DND-41 (cell line): Measurements from ENCODE around the gene DNAH11.
"Not testable (repeated sequence)": the region's sequence is repeated elsewhere in the genome, so short reads cannot be mapped to it uniquely, and the experiment has no call there.

Source experiments
- ATAC-seq: fragments of 200-7000 bp; cut with Tn5 transposase; 3 replicates; pipeline ENCODE4 v1.9.1; 2021; ENCODE audit warnings: low read depth; ENCODE audit not compliant: insufficient read depth
- DNase-seq: peaks from one replicate; pipeline ENCODE4 v3.0.0-alpha.2; 2020
- H2AFZ ChIP-seq: 2 replicates; pipeline ENCODE4 v1.6.0; 2012; ENCODE audit warnings: low read depth, low read length
- H3K27ac ChIP-seq: 2 replicates; pipeline ENCODE4 v1.5.1; 2012; ENCODE audit warnings: low read length, inconsistent platforms
- H3K27me3 ChIP-seq: fragments of 200-600 bp; sonication (generic); 2 replicates; pipeline ENCODE4 v1.6.0; 2012; ENCODE audit warnings: low read length, mild to moderate bottlenecking, inconsistent platforms; ENCODE audit not compliant: insufficient read depth, poor library complexity
- H3K36me3 ChIP-seq: 2 replicates; pipeline ENCODE4 v1.5.1; 2012; ENCODE audit warnings: low read length, inconsistent platforms; ENCODE audit not compliant: insufficient read depth
- H3K4me1 ChIP-seq: 2 replicates; pipeline ENCODE4 v1.5.1; 2012; ENCODE audit warnings: mild to moderate bottlenecking, low read length; ENCODE audit not compliant: insufficient read depth
- H3K4me2 ChIP-seq: 2 replicates; pipeline ENCODE4 v1.6.0; 2012; ENCODE audit warnings: mild to moderate bottlenecking, moderate library complexity, low read length, inconsistent platforms; ENCODE audit not compliant: insufficient read depth
- H3K4me3 ChIP-seq, 2 experiments: fragments of 200-600 bp in 1 of 2; shearing (Covaris generic) in 1 of 2; 2 replicates each; pipeline ENCODE4 v1.5.1; 2012 to 2016; ENCODE audit warnings: inconsistent platforms in 2 of 2, low read length in 2 of 2, mild to moderate bottlenecking in 2 of 2, low read depth in 1 of 2, moderate library complexity in 1 of 2
- H3K79me2 ChIP-seq: 2 replicates; pipeline ENCODE4 v1.6.0; 2012; ENCODE audit warnings: low read length, inconsistent platforms; ENCODE audit not compliant: insufficient read depth
- H3K9ac ChIP-seq: 2 replicates; pipeline ENCODE4 v1.6.0; 2012; ENCODE audit warnings: low read depth, mild to moderate bottlenecking, inconsistent platforms, low read length, moderate library complexity
- H3K9me3 ChIP-seq: 2 replicates; pipeline ENCODE4 v1.5.1; 2012; ENCODE audit warnings: low read length, moderate library complexity, mild to moderate bottlenecking, inconsistent platforms; ENCODE audit not compliant: insufficient read depth, severe bottlenecking
- H4K20me1 ChIP-seq: 2 replicates; pipeline ENCODE4 v1.6.0; 2012; ENCODE audit warnings: low read length; ENCODE audit not compliant: insufficient read depth
- EZH2 ChIP-seq: IDR thresholded peaks from 3 replicates; pipeline ENCODE4 v1.6.1; 2012; ENCODE audit warnings: borderline replicate concordance, low read depth, mild to moderate bottlenecking, moderate library complexity, low read length, inconsistent platforms; ENCODE audit not compliant: severe bottlenecking
- TF ChIP-seq, protein P1 (sequence below): IDR thresholded peaks from 2 replicates; pipeline ENCODE4 v1.5.1; 2012; ENCODE audit warnings: borderline replicate concordance, low read length, moderate library complexity, mild to moderate bottlenecking; ENCODE audit not compliant: poor library complexity, severe bottlenecking; ENCODE audit errors: extremely low read depth

The DNAH11 gene

DNA sequence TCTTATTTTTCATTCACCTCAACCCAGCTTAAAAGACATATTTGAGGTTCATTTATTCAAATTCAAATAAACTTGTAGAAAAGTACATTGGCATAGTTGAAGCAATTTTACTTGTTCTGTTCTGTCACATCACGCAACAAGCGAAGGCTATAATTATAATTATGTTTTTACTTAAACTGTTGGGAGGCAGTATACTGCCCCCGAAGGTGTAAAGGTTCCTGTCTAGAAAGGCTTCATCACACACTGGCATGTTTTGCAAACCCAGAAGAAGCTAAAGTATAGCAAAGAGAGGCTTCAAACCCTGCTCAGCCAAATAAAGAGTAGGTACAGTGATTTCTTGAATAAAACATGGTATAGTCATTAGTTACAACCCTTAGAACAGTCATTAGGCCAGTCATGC is 340.2 kb downstream of the DNAH11 start:
- no peak overlapping the region for H2AFZ ChIP-seq
- no peak overlapping the region for H3K9ac ChIP-seq
- H4K20me1 ChIP-seq, result no peaks in the 10 kb centered on the region
- no peak overlapping the region for H3K27ac ChIP-seq
- TF ChIP-seq, protein P1, sequence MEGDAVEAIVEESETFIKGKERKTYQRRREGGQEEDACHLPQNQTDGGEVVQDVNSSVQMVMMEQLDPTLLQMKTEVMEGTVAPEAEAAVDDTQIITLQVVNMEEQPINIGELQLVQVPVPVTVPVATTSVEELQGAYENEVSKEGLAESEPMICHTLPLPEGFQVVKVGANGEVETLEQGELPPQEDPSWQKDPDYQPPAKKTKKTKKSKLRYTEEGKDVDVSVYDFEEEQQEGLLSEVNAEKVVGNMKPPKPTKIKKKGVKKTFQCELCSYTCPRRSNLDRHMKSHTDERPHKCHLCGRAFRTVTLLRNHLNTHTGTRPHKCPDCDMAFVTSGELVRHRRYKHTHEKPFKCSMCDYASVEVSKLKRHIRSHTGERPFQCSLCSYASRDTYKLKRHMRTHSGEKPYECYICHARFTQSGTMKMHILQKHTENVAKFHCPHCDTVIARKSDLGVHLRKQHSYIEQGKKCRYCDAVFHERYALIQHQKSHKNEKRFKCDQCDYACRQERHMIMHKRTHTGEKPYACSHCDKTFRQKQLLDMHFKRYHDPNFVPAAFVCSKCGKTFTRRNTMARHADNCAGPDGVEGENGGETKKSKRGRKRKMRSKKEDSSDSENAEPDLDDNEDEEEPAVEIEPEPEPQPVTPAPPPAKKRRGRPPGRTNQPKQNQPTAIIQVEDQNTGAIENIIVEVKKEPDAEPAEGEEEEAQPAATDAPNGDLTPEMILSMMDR, result no peak
- TF ChIP-seq EZH2, result no peak
- no peak for ATAC-seq
- no peak overlapping the region for H3K4me3 ChIP-seq
- no peaks in the 10 kb centered on the region for H3K36me3 ChIP-seq
- H3K4me1 ChIP-seq, result no peaks in the 10 kb centered on the region
- H3K27me3 ChIP-seq, result no peaks in the 10 kb centered on the region
- no peak for DNase-seq
- no peaks in the 10 kb centered on the region for H3K9me3 ChIP-seq
- H3K4me2 ChIP-seq, result no peak overlapping the region
- no peaks in the 10 kb centered on the region for H3K79me2 ChIP-seq

DNA sequence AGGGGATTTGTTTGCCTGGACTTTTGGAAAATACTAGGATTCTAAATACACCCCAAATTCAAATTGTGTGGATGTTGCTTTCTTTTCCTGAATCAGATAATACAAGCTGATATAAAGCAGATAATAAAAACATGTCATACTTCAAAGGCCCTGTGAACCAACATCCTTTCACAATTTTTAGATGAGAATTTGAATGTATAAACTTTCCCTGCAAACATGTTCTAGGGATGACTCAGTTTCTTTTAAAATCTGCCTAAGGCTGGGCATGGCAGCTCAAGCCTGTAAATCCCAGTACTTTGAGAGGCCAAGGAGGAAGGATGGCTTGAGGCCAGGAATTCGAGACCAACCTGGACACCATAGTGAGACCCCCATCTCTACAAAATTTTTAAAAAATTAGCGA is 340.7 kb downstream of the DNAH11 start:
- H3K36me3 ChIP-seq, H3K27me3 ChIP-seq, H3K27ac ChIP-seq, DNase-seq, H3K4me3 ChIP-seq, H4K20me1 ChIP-seq, H3K79me2 ChIP-seq, H3K4me2 ChIP-seq, H3K9ac ChIP-seq, H3K9me3 ChIP-seq, H3K4me1 ChIP-seq, H2AFZ ChIP-seq, ATAC-seq: not testable (repeated sequence)

DNA sequence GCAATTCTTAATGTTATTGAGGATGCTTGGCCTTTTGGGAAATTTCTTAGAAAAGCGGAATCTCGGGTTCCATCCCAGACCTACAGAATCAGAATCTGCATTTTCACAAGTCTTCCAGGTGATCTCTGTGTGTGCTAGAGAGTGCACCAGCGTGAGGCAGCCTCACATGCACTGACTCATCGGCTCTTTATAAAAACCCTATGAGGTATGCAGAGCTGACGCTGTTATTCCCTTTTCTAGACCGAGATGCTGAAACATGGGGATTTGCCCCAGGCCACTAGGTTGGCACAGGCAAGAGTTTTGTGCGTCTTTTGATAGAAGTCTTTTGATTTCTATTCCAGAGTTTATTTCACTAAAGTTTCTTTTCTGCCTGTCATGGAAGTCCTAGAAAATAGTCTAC is 341.7 kb downstream of the DNAH11 start:
- H3K4me3 ChIP-seq, result no peak overlapping the region
- no peaks in the 10 kb centered on the region for H3K27me3 ChIP-seq
- DNase-seq (no peak), ATAC-seq (no peak)
- no peaks in the 10 kb centered on the region for H3K9me3 ChIP-seq
- no peak overlapping the region for H3K27ac ChIP-seq
- H2AFZ ChIP-seq, result no peak overlapping the region
- no peak for TF ChIP-seq EZH2
- TF ChIP-seq, protein P1, result no peak
- no peaks in the 10 kb centered on the region for H3K79me2 ChIP-seq
- no peak overlapping the region for H3K9ac ChIP-seq
- H3K4me2 ChIP-seq, result no peak overlapping the region
- H4K20me1 ChIP-seq, result no peaks in the 10 kb centered on the region
- no peaks in the 10 kb centered on the region for H3K4me1 ChIP-seq
- H3K36me3 ChIP-seq, result no peaks in the 10 kb centered on the region

DNA sequence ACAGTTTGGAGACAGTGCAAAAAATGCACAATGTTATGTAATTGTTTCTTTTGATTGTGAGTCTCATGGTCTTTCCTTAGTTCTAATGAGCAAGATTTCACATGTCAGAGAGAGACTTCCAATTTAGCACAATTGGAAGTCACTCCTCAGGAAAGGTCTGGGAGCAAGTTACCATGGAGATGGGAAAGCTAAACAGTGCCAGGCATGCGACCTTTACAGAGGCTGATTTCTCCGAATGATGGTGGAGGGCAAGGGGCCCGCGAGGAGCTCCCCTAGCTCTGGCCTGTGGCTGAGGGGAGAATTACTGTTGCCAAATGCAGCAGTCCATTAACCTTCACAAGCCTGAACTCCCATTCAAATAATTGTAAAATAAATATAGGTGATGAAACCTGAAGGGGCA is 343.6 kb downstream of the DNAH11 start:
- no peak overlapping the region for H3K27ac ChIP-seq
- DNase-seq (no peak), ATAC-seq (no peak)
- H3K9ac ChIP-seq, result no peak overlapping the region
- no peaks in the 10 kb centered on the region for H3K36me3 ChIP-seq
- no peak overlapping the region for H3K4me3 ChIP-seq
- no peak overlapping the region for H3K4me2 ChIP-seq
- no peaks in the 10 kb centered on the region for H3K27me3 ChIP-seq
- H4K20me1 ChIP-seq, result no peaks in the 10 kb centered on the region
- no peaks in the 10 kb centered on the region for H3K9me3 ChIP-seq
- H3K4me1 ChIP-seq, result no peaks in the 10 kb centered on the region
- no peaks in the 10 kb centered on the region for H3K79me2 ChIP-seq
- TF ChIP-seq EZH2, result no peak
- TF ChIP-seq, protein P1, result no peak
- H2AFZ ChIP-seq, result no peak overlapping the region
